Endometrial microvascular endothelial cells (primary cell): ENCODE data around the gene GTF2F2. TPM values are rescaled to one million over a fixed set of nuclear protein-coding genes. Genes with fewer than 3 reads are reported as not detected.
"Not testable (repeated sequence)": the region's sequence is repeated elsewhere in the genome, so short reads cannot be mapped to it uniquely, and the experiment has no call there.

Experiments
- in situ Hi-C: cut with HindIII; loops from 2 replicates; pipeline ENCODE4 v1.10.0; 2017; ENCODE audit warnings: low sequenced_read_pairs, low pct_unique_long_range_greater_than_20kb; ENCODE audit errors: inconsistent ontology term
- total RNA-seq: library from RNA; depleted of rRNA; stranded (reverse); fragments of >200 nt; gene quantifications from one replicate; pipeline ENCODE4 v1.2.3, GENCODE V29; 2015; ENCODE audit errors: inconsistent ontology term

The GTF2F2 gene
- total RNA-seq, 1 donor from 2014 or later: 24.8 TPM

GRCh38 chr13:45231305-45231704 is 111.0 kb downstream of the GTF2F2 start:
- in situ Hi-C loops: no loop called here

- in situ Hi-C loops: no loop called here
Measured at GRCh38 chr13:45231722-45232121, 111.4 kb downstream of the GTF2F2 start.

GRCh38 chr13:45232591-45232990 is 112.3 kb downstream of the GTF2F2 start:
- in situ Hi-C loops: no loop called here

- in situ Hi-C loops: no loop called here
Measured at GRCh38 chr13:45238945-45239795, 118.9 kb downstream of the GTF2F2 start.

GRCh38 chr13:45240143-45240542 is 119.8 kb downstream of the GTF2F2 start:
- in situ Hi-C loops: no loop called here

GRCh38 chr13:45242070-45242469 is 121.8 kb downstream of the GTF2F2 start:
- in situ Hi-C loops: no loop called here

GRCh38 chr13:45242524-45242923 is 122.2 kb downstream of the GTF2F2 start:
- in situ Hi-C loops: no loop called here

- in situ Hi-C loops: no loop called here
Measured at GRCh38 chr13:45243077-45243476, 122.8 kb downstream of the GTF2F2 start.

GRCh38 chr13:45244736-45245135 is 124.4 kb downstream of the GTF2F2 start:
- in situ Hi-C loops: not testable (repeated sequence)

GRCh38 chr13:45249662-45250061 is 129.4 kb downstream of the GTF2F2 start:
- in situ Hi-C loops: no loop called here

- in situ Hi-C loops: no loop called here
Measured at GRCh38 chr13:45254396-45254795, 134.1 kb downstream of the GTF2F2 start.

GRCh38 chr13:45255247-45255987 is 135.1 kb downstream of the GTF2F2 start:
- in situ Hi-C loops: no loop called here

GRCh38 chr13:45256254-45256653 is 135.9 kb downstream of the GTF2F2 start:
- in situ Hi-C loops: no loop called here

GRCh38 chr13:45257638-45258333 is 137.5 kb downstream of the GTF2F2 start:
- in situ Hi-C loops: no loop called here

GRCh38 chr13:45258334-45258675 is 138.0 kb downstream of the GTF2F2 start:
- in situ Hi-C loops: no loop called here

- in situ Hi-C loops: no loop called here
Measured at GRCh38 chr13:45267215-45267614, 146.9 kb downstream of the GTF2F2 start.

GRCh38 chr13:45269204-45269603 is 148.9 kb downstream of the GTF2F2 start:
- in situ Hi-C loops: no loop called here

- in situ Hi-C loops: no loop called here
Measured at GRCh38 chr13:45276913-45277312, 156.6 kb downstream of the GTF2F2 start.

- in situ Hi-C loops: no loop called here
Measured at GRCh38 chr13:45278096-45278645, 157.9 kb downstream of the GTF2F2 start.
